H9 (cell line): Measurements from ENCODE around the gene GLIPR1L1. TPM values are rescaled to one million over a fixed set of nuclear protein-coding genes. Genes with fewer than 3 reads are reported as not detected.

Source experiments
- DNase-seq: peaks from one replicate; pipeline ENCODE4 v3.0.0-alpha.2; 2017
- H2AFZ ChIP-seq: one replicate; pipeline ENCODE4 v1.6.1; 2013; ENCODE audit warnings: mild to moderate bottlenecking, low read length, control low read depth, moderate library complexity
- H2AK5ac ChIP-seq: 2 replicates; pipeline ENCODE4 v1.6.1; 2013; ENCODE audit warnings: low read length, control low read depth, mixed read lengths; ENCODE audit not compliant: insufficient read length
- H2BK120ac ChIP-seq: one replicate; pipeline ENCODE4 v1.6.1; 2013; ENCODE audit warnings: low read depth, mild to moderate bottlenecking, low read length, control low read depth, inconsistent platforms; ENCODE audit not compliant: poor library complexity, severe bottlenecking
- H2BK12ac ChIP-seq: 2 replicates; pipeline ENCODE4 v1.6.1; 2013; ENCODE audit warnings: low read length, control low read depth, mixed read lengths, low read depth; ENCODE audit not compliant: insufficient read length
- H2BK15ac ChIP-seq: 2 replicates; pipeline ENCODE4 v1.6.1; 2013; ENCODE audit warnings: low read depth, low read length, control low read depth
- H2BK20ac ChIP-seq: one replicate; pipeline ENCODE4 v1.6.1; 2013; ENCODE audit warnings: low read depth, mild to moderate bottlenecking, low read length, control low read depth, inconsistent platforms; ENCODE audit not compliant: poor library complexity, severe bottlenecking
- H2BK5ac ChIP-seq: 2 replicates; pipeline ENCODE4 v1.6.1; 2013; ENCODE audit warnings: low read length, control low read depth, mixed read lengths; ENCODE audit not compliant: insufficient read length
- H3K14ac ChIP-seq: 2 replicates; pipeline ENCODE4 v1.6.1; 2013; ENCODE audit warnings: low read length, control low read depth; ENCODE audit not compliant: insufficient read depth
- H3K18ac ChIP-seq: 2 replicates; pipeline ENCODE4 v1.6.1; 2013; ENCODE audit warnings: low read depth, mild to moderate bottlenecking, mixed read lengths, low read length, control low read depth; ENCODE audit not compliant: insufficient read length
- H3K23ac ChIP-seq: 2 replicates; pipeline ENCODE4 v1.6.1; 2013; ENCODE audit warnings: low read length, control low read depth, mixed read lengths, low read depth; ENCODE audit not compliant: insufficient read length
- H3K23me2 ChIP-seq: 2 replicates; pipeline ENCODE4 v1.6.1; 2013; ENCODE audit warnings: low read depth, mild to moderate bottlenecking, mixed read lengths, low read length, control low read depth; ENCODE audit not compliant: insufficient read length, poor library complexity, severe bottlenecking
- H3K27ac ChIP-seq: 2 replicates; pipeline ENCODE4 v1.5.1; 2013; ENCODE audit warnings: low read length, control low read depth, mixed read lengths, low read depth; ENCODE audit not compliant: insufficient read length
- H3K27me3 ChIP-seq: 2 replicates; pipeline ENCODE4 v1.6.1; 2013; ENCODE audit warnings: low read length, control low read depth, inconsistent platforms; ENCODE audit not compliant: insufficient read depth
- H3K4ac ChIP-seq: 2 replicates; pipeline ENCODE4 v1.6.1; 2013; ENCODE audit warnings: low read depth, mild to moderate bottlenecking, control low read depth, inconsistent platforms, low read length, moderate library complexity
- H3K4me1 ChIP-seq: 2 replicates; pipeline ENCODE4 v1.6.1; 2013; ENCODE audit warnings: low read length, control low read depth, inconsistent platforms; ENCODE audit not compliant: insufficient read depth
- H3K4me2 ChIP-seq: 2 replicates; pipeline ENCODE4 v1.6.1; 2013; ENCODE audit warnings: low read length, control low read depth, mixed read lengths; ENCODE audit not compliant: insufficient read length, insufficient read depth
- H3K56ac ChIP-seq: 2 replicates; pipeline ENCODE4 v1.6.1; 2013; ENCODE audit warnings: low read depth, mild to moderate bottlenecking, mixed read lengths, low read length, control low read depth; ENCODE audit not compliant: insufficient read length
- H3K79me1 ChIP-seq: 2 replicates; pipeline ENCODE4 v1.6.1; 2013; ENCODE audit warnings: low read depth, mild to moderate bottlenecking, moderate library complexity, low read length, control low read depth, inconsistent platforms; ENCODE audit not compliant: insufficient read depth, poor library complexity, severe bottlenecking
- H3K79me2 ChIP-seq: 2 replicates; pipeline ENCODE4 v1.6.1; 2013; ENCODE audit warnings: low read length, control low read depth, inconsistent platforms; ENCODE audit not compliant: insufficient read depth
- H3K9ac ChIP-seq: 2 replicates; pipeline ENCODE4 v1.6.1; 2013; ENCODE audit warnings: low read length, control low read depth, mixed read lengths; ENCODE audit not compliant: insufficient read length; ENCODE audit errors: extremely low read depth
- H3K9me3 ChIP-seq: one replicate; pipeline ENCODE4 v1.6.1; 2013; ENCODE audit warnings: low read depth, low read length, inconsistent platforms; ENCODE audit not compliant: control insufficient read depth
- H3T11ph ChIP-seq: one replicate; pipeline ENCODE4 v1.6.1; 2013; ENCODE audit warnings: mild to moderate bottlenecking, low read length, control low read depth, inconsistent platforms
- H4K20me1 ChIP-seq: one replicate; pipeline ENCODE4 v1.6.1; 2013; ENCODE audit not compliant: control insufficient read depth, insufficient read length, insufficient read depth
- H4K5ac ChIP-seq: 2 replicates; pipeline ENCODE4 v1.6.1; 2013; ENCODE audit warnings: low read depth, mild to moderate bottlenecking, mixed read lengths, low read length, control low read depth; ENCODE audit not compliant: insufficient read length
- H4K8ac ChIP-seq: replicated peaks from 2 replicates; pipeline ENCODE4 v1.6.1; 2013; ENCODE audit warnings: low read length, control low read depth, mixed read lengths, low read depth; ENCODE audit not compliant: insufficient read length
- H4K91ac ChIP-seq: 2 replicates; pipeline ENCODE4 v1.6.1; 2013; ENCODE audit warnings: low read depth, mild to moderate bottlenecking, moderate library complexity, mixed read lengths, low read length, control low read depth; ENCODE audit not compliant: insufficient read length
- H3K27ac Mint-ChIP-seq, 3 experiments: 2 replicates in 2 of 3; 3 replicates in 1 of 3; pipeline ENCODE4 v1.8.0; 2020 to 2021; ENCODE audit warnings: mixed read lengths in 3 of 3, mild to moderate bottlenecking in 1 of 3, moderate library complexity in 1 of 3
- H3K27me3 Mint-ChIP-seq: 2 replicates; pipeline ENCODE4 v1.8.0; 2021; ENCODE audit warnings: low read depth, mild to moderate bottlenecking, moderate library complexity, mixed read lengths
- H3K36me3 Mint-ChIP-seq, 3 experiments: 2 replicates in 2 of 3; 3 replicates in 1 of 3; pipeline ENCODE4 v1.8.0; 2020 to 2021; ENCODE audit warnings: low read depth in 3 of 3, mixed read lengths in 3 of 3; ENCODE audit not compliant: insufficient read depth in 1 of 3
- H3K4me1 Mint-ChIP-seq, 2 experiments: 2 replicates each; pipeline ENCODE4 v1.8.0; 2020; ENCODE audit warnings: mixed read lengths in 2 of 2
- H3K4me3 Mint-ChIP-seq, 2 experiments: 2 replicates in 1 of 2; 3 replicates in 1 of 2; pipeline ENCODE4 v1.8.0; 2020 to 2021; ENCODE audit warnings: mild to moderate bottlenecking in 2 of 2, mixed read lengths in 2 of 2, moderate library complexity in 1 of 2
- H3K9me3 Mint-ChIP-seq, 2 experiments: 2 replicates in 1 of 2; 3 replicates in 1 of 2; pipeline ENCODE4 v1.8.0; 2020; ENCODE audit warnings: mild to moderate bottlenecking in 2 of 2, mixed read lengths in 2 of 2, moderate library complexity in 1 of 2
- WGBS: extraction: QIAGEN DNeasy Blood & Tissue Kit; methylation state at CpG from one replicate; pipeline ENCODE4 v1.1.7; 2013; ENCODE audit warnings: missing lambda C conversion rate, low lambda C conversion rate, mixed read lengths; ENCODE audit not compliant: insufficient read length; ENCODE audit errors: extremely low coverage; 5-methylcytosine and 5-hydroxymethylcytosine counted together
- total RNA-seq: library from RNA; stranded (reverse); gene quantifications from 2 replicates; pipeline ENCODE4 v1.2.1, GENCODE V29; 2021
- TF ChIP-seq, protein P1 (sequence below): fragments of 200-600 bp; sonication (generic); conservative IDR thresholded peaks from 3 replicates; pipeline ENCODE4 v1.8.0; 2021; ENCODE audit warnings: antibody characterized with exemption, mild to moderate bottlenecking

GLIPR1L1 gene
- total RNA-seq, 1 experiment from 2014 or later, result 1.9 TPM

GRCh38 chr12:75302225-75302624 lies 32.2 kb upstream of the GLIPR1L1 start:
- no peaks in the 10 kb centered on the region for H3K23me2 ChIP-seq
- DNase-seq, result no peak
- Mint-ChIP-seq H3K9me3 (no peaks in the 10 kb centered on the region; a peak in 2 of 5 replicates), H3K36me3 (peaks cover 0 to 11% (median 0%) of the 10 kb centered on the region in 3 experiments; a peak in 3 of 7 replicates), H3K27me3 (no peaks in the 10 kb centered on the region; the same call in 1 of the 2 replicates), H3K4me3 (no peak overlapping the region), H3K27ac (no peak overlapping the region), H3K4me1 (no peaks in the 10 kb centered on the region)
- no peak overlapping the region for H3K27ac ChIP-seq
- no peak overlapping the region for H2BK15ac ChIP-seq
- no peaks in the 10 kb centered on the region for H3K9me3 ChIP-seq
- no peaks in the 10 kb centered on the region for H3K4me1 ChIP-seq
- no peak overlapping the region for H3K23ac ChIP-seq
- no peak overlapping the region for H4K8ac ChIP-seq
- no peak overlapping the region for H2BK5ac ChIP-seq
- H3K18ac ChIP-seq, result no peak overlapping the region
- no peak overlapping the region for H3K9ac ChIP-seq
- H2AK5ac ChIP-seq, result no peak overlapping the region
- H4K91ac ChIP-seq, result no peak overlapping the region
- no peaks in the 10 kb centered on the region for H3K79me2 ChIP-seq
- no peak overlapping the region for H3K14ac ChIP-seq
- WGBS, result no CpG with 5 or more reads among the region's 2 CpGs
- no peaks in the 10 kb centered on the region for H3K79me1 ChIP-seq
- H3K4me2 ChIP-seq, result no peak overlapping the region
- no peak overlapping the region for H2BK120ac ChIP-seq
- H3K27me3 ChIP-seq, result no peaks in the 10 kb centered on the region
- H4K20me1 ChIP-seq, result no peaks in the 10 kb centered on the region
- H3K4ac ChIP-seq, result no peak overlapping the region
- H3T11ph ChIP-seq, result no peak overlapping the region
- TF ChIP-seq, protein P1, sequence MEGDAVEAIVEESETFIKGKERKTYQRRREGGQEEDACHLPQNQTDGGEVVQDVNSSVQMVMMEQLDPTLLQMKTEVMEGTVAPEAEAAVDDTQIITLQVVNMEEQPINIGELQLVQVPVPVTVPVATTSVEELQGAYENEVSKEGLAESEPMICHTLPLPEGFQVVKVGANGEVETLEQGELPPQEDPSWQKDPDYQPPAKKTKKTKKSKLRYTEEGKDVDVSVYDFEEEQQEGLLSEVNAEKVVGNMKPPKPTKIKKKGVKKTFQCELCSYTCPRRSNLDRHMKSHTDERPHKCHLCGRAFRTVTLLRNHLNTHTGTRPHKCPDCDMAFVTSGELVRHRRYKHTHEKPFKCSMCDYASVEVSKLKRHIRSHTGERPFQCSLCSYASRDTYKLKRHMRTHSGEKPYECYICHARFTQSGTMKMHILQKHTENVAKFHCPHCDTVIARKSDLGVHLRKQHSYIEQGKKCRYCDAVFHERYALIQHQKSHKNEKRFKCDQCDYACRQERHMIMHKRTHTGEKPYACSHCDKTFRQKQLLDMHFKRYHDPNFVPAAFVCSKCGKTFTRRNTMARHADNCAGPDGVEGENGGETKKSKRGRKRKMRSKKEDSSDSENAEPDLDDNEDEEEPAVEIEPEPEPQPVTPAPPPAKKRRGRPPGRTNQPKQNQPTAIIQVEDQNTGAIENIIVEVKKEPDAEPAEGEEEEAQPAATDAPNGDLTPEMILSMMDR, result no peak
- H2BK12ac ChIP-seq, result no peak overlapping the region
- H3K56ac ChIP-seq, result no peak overlapping the region
- H2AFZ ChIP-seq, result no peak overlapping the region
- H4K5ac ChIP-seq, result no peak overlapping the region
- H2BK20ac ChIP-seq, result no peak overlapping the region
